GM12878 (cell line): ENCODE results near the gene CLEC2B.

Source experiments
- ATF7 ChIP-seq: fragments of 450-650 bp; IDR thresholded peaks from 2 replicates; pipeline ENCODE4 v1.6.1; 2016; ENCODE audit warnings: low read depth, mild to moderate bottlenecking
- CTCF ChIP-seq, 3 experiments: IDR thresholded peaks in 2 of 3; conservative IDR thresholded peaks in 1 of 3; 2 replicates each; pipeline ENCODE4 v1.5.1; 2011; ENCODE audit warnings: low read depth in 3 of 3, low read length in 3 of 3, mild to moderate bottlenecking in 3 of 3, control low read depth in 2 of 3, moderate library complexity in 2 of 3, inconsistent platforms in 1 of 3, mixed read lengths in 1 of 3; ENCODE audit not compliant: control insufficient read depth in 2 of 3, insufficient read depth in 1 of 3; ENCODE audit errors: extremely low read depth in 1 of 3

- TF ChIP-seq CTCF (IDR thresholded peaks at IDR 0.05 in 2 of 3, conservative IDR thresholded peaks at IDR 0.05 in 1 of 3; ENCODE audit: control insufficient read depth in 2 of 3, extremely low read depth in 1 of 3, insufficient read depth in 1 of 3, low read depth in 3 of 3, low read length in 3 of 3) (no peak), ATF7 (no peak)
These were observed 26.2 kb upstream of the CLEC2B start for GRCh38 chr12:9895215-9895971.
